ENCODE data around the gene DNPH1.

GRCh38 chr6:43275801-43276576 lies 46.7 kb upstream of the DNPH1 start:
- TF ChIP-seq CTCF (IDR thresholded peaks at IDR 0.05 in 2 of 3, conservative IDR thresholded peaks at IDR 0.05 in 1 of 3; ENCODE audit: insufficient read depth in 2 of 3, low read depth in 1 of 3, low read length in 3 of 3): no peak
- TF ChIP-seq TAF1 (IDR thresholded peaks at IDR 0.05; ENCODE audit: control insufficient read depth, extremely low read depth, insufficient read depth, low read length, severe bottlenecking): no peak
- TF ChIP-seq E4F1 (CRISPR knock-in tag; IDR thresholded peaks at IDR 0.05; ENCODE audit: borderline replicate concordance): no peak
- TF ChIP-seq ESRRA (IDR thresholded peaks at IDR 0.05; ENCODE audit: borderline replicate concordance, low read depth): no peak
- no peak for TF ChIP-seq NBN (IDR thresholded peaks at IDR 0.05; ENCODE audit: low read depth)
- no peak for TF ChIP-seq FOS (IDR thresholded peaks at IDR 0.05; ENCODE audit: extremely low read depth, insufficient read length)
- TF ChIP-seq DPF2 (IDR thresholded peaks at IDR 0.05): no peak
- no peak for TF ChIP-seq ZBTB26 (CRISPR knock-in tag; IDR thresholded peaks at IDR 0.05)
- no peak for TF ChIP-seq ELK1 (CRISPR knock-in tag; IDR thresholded peaks at IDR 0.05)
- no peak for TF ChIP-seq PHF20 (IDR thresholded peaks at IDR 0.05; ENCODE audit: partially characterized antibody)
